B cell (primary cell): Measurements from ENCODE around the gene MAVS.

Experiments used
- EZH2 ChIP-seq: IDR thresholded peaks from 2 replicates; pipeline ENCODE4 v1.6.1; 2012; ENCODE audit warnings: borderline replicate concordance, low read depth, mild to moderate bottlenecking, moderate library complexity, low read length; ENCODE audit not compliant: insufficient read depth, poor library complexity, severe bottlenecking
- TF ChIP-seq, protein P1 (sequence below): fragments of 200-600 bp; IDR thresholded peaks from one replicate; pipeline ENCODE4 v1.8.0; 2022; ENCODE audit warnings: antibody characterized with exemption, mild to moderate bottlenecking

DNA sequence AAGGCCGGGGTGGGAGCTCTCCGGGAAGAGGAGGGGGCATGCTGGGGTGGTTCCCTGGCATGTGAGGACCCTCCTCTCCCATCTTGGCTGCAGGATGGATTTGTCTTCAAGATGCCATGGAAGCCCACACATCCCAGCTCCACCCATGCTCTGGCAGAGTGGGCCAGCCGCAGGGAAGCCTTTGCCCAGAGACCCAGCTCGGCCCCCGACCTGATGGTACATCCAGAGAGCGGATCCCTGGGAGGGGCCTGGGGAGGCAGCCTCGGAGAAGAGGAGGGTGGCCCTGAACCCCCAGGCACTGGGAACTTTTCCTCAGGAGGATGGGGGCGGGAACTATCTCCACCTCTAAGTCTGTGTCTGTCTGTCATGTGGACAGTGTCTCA, 45.8 kb upstream of the MAVS start:
- TF ChIP-seq, protein P1, sequence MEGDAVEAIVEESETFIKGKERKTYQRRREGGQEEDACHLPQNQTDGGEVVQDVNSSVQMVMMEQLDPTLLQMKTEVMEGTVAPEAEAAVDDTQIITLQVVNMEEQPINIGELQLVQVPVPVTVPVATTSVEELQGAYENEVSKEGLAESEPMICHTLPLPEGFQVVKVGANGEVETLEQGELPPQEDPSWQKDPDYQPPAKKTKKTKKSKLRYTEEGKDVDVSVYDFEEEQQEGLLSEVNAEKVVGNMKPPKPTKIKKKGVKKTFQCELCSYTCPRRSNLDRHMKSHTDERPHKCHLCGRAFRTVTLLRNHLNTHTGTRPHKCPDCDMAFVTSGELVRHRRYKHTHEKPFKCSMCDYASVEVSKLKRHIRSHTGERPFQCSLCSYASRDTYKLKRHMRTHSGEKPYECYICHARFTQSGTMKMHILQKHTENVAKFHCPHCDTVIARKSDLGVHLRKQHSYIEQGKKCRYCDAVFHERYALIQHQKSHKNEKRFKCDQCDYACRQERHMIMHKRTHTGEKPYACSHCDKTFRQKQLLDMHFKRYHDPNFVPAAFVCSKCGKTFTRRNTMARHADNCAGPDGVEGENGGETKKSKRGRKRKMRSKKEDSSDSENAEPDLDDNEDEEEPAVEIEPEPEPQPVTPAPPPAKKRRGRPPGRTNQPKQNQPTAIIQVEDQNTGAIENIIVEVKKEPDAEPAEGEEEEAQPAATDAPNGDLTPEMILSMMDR = no peak
- TF ChIP-seq EZH2 = no peak
